ENCODE measurements around the gene WDR36.

The WDR36 gene

DNA sequence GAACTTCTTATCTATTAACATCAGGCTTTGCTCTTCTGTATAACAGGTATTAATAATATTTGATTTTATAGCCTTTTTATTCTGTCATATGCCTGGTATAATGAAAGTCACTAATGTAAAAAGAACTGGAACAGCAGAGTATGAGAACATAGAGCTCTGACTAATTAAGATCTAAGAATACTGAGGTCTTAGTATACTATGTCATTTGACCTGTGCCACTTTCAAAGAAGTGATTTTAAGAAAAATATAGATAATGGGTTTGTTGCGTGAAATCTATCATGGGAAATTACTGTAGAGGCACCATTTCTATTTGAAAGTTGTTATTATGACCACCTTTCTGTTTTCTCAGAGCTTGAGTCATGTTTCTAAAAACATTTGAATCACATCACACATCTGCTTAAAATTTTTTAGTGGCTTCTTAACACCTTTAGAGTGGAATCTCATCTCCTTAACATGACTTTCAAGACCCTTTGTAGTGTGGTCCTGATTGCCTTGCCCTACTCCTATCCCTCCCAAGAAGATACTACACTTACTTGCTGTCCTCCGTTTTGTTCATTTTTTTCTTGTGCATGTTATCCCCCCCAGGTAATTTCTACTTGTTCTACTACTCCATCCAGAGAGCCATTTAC lies 14.3 kb downstream of the WDR36 start:
- no peak for DNase-seq (ENCODE audit: low spot score)

DNA sequence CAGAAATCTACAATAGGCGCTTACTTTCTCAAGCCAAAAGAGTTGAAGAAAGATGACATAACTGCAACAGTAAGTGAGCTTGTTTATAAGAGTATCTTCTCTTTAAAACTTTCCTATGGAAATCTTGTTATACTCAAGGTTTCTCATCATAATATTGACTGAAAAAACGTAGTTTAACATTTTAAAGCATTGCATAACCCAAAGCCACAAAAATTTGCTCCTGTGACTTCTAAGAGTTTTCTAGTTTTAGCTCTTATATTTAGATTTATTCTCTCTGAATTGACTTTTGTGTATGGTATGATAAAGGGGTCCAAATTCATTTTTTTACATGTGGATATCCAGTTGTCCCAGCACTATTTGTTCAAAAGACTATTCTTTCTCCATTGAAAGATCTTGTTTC lies 15.2 kb downstream of the WDR36 start:
- DNase-seq (ENCODE audit: low spot score) = no peak

DNA sequence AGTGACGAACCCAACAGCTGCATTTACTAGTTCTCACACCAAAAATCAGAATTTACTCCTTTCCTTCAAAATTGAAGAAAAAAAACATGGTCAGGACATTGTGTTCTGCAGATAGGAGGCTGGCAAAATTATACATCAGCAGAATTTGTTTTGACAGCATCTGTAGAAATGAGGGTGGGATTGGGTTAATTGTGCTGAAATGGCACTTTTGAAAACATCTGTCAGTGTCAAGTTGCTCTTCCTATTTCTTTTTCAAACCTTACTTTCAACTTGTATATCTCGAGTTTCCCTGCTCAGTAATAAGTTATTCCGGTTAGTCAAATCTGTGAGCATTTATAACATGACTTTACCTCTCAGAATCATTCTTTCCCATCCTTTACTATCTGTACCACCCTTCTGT lies 19.8 kb downstream of the WDR36 start:
- no peak for DNase-seq (ENCODE audit: low spot score)

DNA sequence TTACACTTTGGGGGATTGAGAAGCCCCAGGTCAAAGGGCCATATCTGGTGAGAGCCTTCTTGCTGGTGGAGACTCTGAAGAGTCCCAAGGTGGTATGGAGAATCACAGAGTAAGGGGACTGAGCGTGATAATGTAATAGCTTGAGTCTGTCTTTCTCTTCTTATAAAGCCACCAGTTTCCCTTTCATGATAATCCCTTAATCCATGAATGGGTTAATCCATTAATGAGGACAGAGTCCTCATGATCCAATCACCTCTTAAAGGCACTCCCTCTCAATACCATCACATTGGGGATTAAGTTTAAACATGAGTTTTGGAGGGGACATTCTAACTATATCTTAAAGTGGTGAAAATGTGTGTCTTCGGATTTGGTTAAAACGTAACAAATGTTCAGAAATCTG lies 21.5 kb downstream of the WDR36 start:
- no peak for DNase-seq (ENCODE audit: low spot score)

DNA sequence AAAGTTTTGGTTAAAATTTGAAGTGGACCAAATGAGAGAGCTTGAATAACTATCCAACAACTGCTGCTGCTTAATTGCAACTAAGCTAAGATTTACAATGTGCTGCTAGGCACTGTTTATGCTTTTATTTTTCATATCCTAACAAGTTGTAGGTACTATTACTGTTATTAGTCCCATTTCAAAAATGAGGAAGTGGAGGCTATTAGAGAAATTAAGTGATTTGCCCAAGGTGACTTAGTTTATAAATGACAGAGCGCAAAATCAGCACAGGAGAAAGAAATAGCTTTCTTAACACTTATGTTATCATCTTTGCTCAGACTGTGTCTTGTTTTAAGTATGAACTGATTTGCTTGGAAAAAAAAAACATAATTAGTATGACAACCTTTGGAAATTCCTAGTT lies 23.1 kb downstream of the WDR36 start:
- no peak for DNase-seq (ENCODE audit: low spot score)

DNA sequence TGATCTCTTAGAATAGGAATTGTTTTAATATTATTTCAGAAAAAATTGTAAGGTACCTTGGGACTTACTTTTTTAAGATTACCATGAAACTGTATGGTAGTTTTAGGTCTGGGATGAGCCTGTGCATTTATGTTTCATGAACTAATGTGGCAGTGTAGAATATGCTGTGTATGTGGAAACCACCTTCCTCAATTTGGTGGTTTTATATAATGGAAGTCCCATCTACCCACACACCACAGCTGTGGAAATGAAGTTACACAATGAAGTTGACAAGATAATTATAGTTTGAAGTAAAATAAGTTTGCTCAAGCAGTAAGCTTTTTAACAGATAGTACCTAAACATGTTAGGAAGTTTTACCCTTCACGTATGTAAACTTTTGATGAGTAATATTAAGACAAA lies 24.4 kb downstream of the WDR36 start:
- no peak for DNase-seq (ENCODE audit: low spot score)

DNA sequence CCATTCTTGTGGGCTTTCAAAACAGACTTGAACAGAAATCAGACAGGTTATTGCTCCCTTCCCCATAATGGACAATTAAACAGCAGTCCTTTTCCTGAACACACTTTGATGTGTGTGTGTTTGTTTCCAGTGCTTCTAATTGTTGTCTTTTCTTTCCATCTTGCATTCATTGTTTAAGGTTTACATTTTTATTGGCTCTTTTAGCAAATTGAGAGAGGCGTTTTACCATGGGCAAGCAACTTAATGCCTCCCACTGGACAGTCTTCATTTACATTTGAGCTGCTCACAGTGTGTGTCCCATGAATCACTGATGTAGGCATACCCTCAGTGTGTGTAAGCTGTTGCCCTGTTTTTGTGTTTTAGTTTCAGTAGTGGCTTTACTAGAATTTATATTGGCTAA lies 25.0 kb downstream of the WDR36 start:
- DNase-seq (ENCODE audit: low spot score) = no peak

DNA sequence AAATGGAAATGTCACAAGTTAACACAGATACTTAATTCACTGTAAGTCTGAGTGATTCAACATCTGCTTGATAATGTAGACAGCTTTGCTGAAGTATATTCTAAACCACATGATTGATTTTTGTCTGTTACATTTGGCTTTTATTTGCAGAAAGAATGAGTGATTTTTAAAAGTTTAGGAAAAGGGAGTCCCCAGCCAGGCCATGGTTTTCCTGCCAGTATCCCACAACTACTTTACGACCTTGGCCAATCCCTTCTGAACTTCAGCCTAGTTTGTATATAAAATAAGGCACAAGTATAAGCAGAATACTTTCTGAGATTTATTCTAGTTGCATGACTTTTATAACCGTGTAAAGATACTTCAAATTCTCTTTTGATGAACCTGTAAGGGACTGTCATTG lies 27.1 kb downstream of the WDR36 start:
- DNase-seq (ENCODE audit: low spot score) = no peak

DNA sequence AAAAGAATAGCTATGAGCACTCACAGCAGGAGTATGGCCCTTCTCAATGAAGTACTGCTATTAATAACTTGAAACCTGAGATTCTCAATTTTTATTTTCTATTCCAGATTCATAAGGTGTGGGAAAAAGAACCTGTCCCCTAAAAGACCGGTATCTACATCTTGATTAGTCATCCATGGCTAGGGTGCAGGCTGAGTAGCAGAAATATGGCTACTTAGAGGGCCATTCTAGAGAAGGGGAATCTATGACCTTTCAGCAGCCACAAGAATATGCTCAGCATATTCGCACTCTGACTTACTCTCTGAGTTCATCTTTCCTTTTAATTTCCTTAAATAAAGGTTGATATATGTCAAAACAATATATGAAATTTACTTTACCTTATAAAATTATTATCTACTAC lies 27.7 kb downstream of the WDR36 start:
- DNase-seq (ENCODE audit: low spot score) = no peak

DNA sequence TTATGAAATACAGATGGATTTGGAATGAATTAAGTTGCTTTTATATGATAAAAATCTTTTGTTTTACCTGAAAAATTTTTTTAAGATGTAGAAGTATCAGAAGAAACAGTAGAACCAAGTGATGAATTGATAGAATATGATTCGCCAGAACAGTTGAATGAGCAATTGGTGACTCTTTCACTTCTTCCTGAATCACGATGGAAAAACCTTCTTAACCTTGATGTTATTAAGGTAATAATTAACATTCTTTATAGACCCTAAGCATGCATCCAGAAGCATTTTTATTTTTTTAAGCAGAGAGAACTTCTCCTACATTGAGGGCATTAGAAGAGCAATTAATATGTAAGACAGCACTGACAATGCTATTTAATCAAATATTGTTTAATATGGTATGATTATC lies 28.8 kb downstream of the WDR36 start:
- no peak for DNase-seq (ENCODE audit: low spot score)

DNA sequence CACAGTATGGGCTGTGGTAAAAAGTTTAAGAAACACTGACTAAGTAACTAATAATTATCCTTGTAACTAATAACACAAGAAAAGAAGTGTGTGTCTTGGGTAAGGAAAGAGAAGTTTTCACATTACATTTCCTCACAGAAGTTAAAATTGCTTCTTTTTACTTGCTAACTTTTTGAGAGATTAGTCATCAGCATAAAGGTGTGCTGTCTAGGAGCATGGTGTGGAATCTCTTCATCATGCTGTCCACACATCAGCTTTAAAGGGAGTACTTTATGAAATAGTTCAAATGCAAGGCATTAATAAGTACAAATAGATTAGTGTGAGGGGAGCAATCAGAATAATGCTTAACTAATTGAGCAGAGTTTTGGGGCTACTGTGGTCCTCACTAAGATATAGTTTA lies 29.8 kb downstream of the WDR36 start:
- DNase-seq (ENCODE audit: low spot score) = no peak

DNA sequence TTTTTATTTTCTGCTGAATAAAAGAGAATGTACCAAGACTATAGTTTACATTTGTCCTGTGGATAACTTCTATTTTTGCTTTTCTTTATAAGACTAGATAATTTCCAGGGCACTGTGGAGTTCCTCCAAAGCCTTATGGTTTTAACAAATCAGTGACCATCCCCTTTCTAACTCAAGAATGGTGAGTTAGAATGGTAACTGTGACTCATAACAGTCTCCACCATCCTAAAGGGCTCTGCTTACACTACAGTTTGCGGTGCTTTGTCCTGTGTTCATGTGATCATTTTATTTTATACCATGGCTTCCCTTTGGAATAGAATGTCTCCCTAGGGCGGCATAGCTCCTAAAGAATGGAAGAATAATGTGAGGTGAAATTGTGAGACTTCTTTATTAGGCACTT lies 30.2 kb downstream of the WDR36 start:
- DNase-seq (ENCODE audit: low spot score) = no peak

DNA sequence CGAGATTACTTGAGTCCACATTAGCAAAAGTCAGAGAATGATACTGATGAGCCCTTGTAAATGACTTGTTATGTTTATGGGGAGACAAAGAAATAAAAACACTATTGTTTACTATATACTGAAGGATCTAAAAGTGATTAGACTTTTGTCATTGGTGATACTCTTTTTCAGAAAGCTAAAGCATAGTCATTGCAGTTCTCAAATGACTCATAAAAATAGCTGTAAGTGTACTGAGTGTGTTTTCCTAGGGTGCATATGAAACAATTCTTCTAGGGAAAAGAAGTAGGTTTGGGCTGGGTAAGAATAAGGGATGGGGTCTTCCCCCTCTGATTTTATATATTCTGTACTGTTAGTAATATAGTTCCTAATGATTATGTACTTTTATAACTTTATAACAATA lies 32.6 kb downstream of the WDR36 start:
- no peak for DNase-seq (ENCODE audit: low spot score)

DNA sequence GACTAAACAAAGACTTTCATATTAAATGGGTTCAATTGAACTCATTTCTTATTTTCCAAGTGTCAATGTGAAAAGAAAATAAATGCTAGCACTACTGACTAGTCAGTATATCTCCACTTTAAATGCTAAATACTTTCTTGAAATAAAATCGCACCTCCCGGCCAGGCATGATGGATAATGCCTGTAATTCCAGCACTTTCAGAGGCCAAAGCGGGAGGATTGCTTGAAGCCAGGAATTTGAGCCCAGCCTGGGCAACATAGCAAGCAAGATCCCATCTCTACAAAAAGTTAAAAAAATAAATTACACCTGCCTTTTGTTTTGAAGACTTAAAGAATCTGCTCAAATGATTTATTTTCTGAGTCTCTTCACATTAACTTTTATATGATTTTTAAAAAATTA lies 34.7 kb downstream of the WDR36 start:
- DNase-seq (ENCODE audit: low spot score) = no peak

DNA sequence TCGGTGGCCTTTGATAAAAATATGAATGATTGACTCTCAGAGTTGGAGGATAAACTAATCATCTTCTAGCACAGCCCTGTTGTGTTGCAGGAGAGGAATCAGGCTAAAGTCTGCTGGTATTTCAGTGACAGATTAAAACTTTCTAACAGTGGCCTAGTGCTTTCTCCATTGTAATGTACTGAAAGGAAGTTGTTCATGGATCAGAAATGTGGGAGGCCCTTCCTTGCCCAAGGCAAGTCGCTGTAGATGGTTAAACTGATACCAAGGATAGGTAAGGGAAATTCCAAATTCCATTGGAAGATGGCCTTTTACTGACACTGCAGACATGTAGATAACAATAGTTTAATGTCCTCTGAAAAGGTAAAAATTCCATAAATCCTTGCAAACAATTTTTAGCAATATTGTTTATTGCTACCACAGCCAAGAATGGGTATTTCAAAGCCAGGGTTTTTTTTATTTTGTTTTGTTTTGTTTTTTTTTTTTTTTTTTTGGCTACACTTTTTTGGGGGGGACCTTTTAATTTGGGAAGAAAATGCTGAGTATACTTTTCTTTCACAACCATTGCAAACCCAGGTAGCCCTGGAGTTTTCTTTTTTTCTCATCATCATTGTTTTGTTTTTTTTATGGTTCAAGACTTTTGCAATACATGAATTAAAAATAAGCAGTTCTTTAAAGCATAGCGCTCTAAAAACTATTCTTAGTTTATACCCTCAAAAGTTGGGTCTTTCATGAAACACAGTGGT lies 35.5 kb downstream of the WDR36 start:
- no peak for DNase-seq (ENCODE audit: low spot score)

DNA sequence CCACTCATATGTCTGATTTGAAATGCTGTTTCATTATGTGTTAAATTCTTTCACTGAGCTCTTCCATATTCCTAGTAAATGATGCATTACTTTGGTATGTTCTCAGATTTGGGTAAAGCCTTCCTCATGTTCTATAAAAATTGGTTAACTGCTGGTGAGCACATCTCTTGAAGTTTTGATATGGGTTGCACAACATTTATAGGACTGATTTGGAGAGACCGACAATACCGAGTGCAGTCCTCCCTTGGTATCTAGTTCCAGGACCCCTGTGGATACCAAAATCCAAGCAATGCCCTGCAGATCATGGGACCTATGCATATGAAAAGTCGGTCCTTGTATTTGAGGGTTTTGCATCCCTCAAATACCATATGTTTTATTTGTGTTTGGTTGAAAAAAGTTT lies 37.8 kb downstream of the WDR36 start:
- no peak for DNase-seq (ENCODE audit: low spot score)

DNA sequence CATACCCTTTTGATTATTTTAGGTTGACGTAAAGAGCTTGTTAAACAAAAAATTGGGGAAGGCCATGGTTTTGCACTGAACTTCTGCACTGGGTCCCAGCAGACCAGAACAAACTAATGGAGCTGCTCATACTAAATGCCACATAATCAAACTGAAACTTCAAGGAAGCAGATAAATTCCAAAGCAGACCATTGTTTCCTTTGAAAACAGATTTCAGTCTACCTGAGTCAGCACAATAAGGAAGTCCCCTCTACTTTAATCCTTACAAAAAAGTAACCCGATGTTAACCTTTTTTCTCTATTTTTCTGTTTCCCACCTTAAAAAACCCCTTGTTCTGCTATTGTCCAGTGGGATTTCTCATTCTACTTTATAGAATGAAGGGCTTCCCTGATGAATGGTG lies 39.2 kb downstream of the WDR36 start:
- no peak for DNase-seq (ENCODE audit: low spot score)

DNA sequence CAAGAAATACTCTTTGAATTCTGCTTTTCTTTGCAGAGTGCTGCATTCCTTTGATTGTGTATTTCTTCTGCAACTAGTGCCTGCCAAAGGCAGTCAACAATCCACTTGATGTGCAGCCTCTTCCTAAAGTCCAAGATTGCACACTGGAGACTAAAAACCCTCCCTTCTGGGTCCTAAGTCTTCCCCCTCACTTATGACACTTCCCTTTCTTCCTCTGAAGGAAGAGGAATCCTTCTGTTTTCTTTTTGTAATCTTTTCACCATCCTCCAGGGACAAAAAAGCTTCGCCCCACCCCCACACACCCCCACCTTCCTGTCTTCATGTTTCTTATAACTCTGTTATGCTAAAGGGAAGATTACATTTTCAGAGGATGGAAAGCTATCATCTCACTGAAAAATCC lies 39.9 kb downstream of the WDR36 start:
- DNase-seq (ENCODE audit: low spot score) = no peak

DNA sequence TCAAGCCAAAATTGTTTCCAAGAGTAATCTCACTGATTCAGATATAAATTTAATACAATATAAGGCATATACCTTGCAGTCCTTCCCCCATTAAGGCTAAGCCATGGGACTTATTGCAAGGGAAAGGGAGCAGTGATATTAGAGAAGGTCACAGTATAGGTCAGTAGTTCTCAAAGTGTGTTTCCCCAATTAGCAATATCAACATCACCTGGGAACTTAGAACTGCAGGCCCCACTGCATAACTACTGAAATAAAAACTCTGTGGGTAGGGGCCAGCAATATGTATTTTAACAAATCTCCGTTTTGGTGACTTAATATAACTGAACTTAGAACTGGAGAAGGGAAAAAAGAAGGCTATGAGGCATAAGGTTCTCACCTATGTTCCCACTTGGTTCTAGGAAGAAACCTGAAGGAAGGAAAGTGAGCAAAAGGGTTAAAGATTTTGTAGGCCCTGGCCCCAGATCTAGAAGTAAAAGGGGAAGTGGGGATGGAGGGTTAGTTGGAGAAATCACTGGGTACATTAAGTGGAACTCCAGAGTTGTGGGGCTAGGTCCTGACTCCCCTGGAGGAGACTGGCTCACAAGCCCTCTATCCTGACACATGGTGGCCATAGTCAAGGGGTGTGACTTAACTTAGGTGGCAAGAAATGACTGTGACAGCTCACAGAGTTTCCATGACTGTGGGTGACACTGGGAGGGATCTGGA lies 40.7 kb downstream of the WDR36 start:
- no peak for DNase-seq (ENCODE audit: low spot score)

DNA sequence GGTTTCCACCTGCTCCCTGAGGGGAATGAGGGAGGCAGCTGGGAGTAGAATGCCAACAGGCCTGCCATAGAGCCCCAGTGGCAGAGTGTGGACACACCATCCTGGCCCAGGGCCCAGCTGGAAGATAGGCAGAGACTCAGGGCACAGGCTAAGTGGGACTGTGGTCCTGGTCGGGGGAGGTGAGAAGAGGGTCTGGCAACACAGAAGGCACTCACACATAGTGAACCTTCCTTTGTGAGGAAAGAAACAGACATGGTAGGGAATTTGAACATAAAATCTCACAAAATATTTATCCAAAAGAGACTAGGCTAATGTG lies 41.2 kb downstream of the WDR36 start:
- no peak for DNase-seq (ENCODE audit: low spot score)

DNA sequence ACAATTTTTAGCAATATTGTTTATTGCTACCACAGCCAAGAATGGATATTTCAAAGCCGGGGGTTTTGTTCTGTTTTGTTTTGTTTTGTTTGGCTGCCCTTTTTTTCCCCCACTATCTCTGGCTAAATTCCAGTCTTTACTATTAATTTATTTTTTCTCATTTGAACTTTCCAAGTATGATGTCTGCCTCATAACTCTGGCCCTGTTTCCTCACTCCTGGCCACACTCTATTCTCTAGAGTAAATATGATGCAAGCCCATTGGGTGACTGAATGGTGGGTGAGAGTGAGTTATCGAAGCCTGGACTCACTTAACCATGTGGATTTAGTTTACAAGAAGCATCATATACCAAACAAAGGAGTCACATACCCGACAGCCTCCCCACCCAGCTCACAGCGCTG lies 41.9 kb downstream of the WDR36 start:
- no peak for DNase-seq (ENCODE audit: low spot score)

DNA sequence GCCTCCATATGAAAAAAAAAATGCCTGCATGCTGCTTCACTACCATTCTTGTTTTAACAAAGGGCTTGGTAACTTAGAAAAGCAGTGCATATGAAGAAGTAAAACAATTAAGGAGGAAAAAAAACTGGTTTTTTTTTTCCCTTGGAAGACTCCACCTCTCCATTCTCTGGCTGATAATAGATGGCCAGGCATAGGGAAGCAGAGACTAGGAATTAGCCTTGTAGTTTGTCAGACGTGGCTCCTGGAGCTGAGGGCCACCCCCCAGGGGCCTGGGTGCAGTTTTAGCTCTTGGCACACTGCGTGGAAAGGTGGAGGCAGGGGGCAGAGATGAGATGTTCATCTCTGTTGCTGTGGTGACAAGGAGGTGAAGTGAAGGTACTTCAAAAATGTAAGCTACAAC lies 42.7 kb downstream of the WDR36 start:
- DNase-seq (ENCODE audit: low spot score) = no peak

DNA sequence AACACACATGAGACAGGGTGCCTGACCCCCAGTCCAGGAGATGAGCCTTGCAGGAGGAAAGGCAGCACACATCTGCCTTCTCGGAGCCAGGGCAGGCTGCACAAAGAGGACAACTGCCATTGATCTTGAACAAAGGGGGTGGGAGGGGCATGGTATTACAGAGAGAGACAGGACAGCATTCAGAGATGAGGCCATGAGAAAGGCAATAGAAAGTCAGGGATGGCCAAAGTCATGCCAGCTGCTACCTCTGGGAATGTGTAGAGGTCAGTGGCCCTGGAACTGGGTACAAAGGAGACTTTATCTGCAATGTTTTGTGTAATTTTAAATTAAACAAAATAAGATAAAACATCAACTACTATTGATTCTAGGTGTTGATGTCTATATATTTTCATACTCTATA lies 43.2 kb downstream of the WDR36 start:
- DNase-seq (ENCODE audit: low spot score) = no peak

DNA sequence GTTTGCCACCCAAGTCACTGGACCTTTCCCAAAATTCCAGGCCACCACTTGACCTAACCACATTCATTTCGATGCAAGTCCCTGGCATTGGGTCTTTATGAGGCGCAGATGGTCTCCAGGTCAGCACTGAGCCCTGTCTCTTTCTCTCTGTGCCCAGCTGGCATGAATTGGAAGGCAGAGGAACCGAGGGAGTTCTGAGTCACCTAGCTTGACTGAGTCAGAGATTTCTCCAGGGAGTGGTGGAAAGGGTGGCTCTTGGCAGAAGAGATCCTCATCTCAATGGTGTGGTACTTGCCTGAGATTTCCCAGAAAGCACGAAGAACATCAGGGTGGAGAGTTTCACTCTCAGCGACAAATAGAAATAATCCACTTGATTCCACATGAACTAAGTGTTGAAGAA lies 43.8 kb downstream of the WDR36 start:
- no peak for DNase-seq (ENCODE audit: low spot score)
